AG08396 (cell line): Measurements from ENCODE around the gene ACSF3.
"Not testable (repeated sequence)": the region's sequence is repeated elsewhere in the genome, so short reads cannot be mapped to it uniquely, and the experiment has no call there.

Source experiments
- DNase-seq: peaks from one replicate; pipeline ENCODE4 v3.0.0; 2012; ENCODE audit warnings: low spot score, mixed read lengths

The ACSF3 gene

DNA sequence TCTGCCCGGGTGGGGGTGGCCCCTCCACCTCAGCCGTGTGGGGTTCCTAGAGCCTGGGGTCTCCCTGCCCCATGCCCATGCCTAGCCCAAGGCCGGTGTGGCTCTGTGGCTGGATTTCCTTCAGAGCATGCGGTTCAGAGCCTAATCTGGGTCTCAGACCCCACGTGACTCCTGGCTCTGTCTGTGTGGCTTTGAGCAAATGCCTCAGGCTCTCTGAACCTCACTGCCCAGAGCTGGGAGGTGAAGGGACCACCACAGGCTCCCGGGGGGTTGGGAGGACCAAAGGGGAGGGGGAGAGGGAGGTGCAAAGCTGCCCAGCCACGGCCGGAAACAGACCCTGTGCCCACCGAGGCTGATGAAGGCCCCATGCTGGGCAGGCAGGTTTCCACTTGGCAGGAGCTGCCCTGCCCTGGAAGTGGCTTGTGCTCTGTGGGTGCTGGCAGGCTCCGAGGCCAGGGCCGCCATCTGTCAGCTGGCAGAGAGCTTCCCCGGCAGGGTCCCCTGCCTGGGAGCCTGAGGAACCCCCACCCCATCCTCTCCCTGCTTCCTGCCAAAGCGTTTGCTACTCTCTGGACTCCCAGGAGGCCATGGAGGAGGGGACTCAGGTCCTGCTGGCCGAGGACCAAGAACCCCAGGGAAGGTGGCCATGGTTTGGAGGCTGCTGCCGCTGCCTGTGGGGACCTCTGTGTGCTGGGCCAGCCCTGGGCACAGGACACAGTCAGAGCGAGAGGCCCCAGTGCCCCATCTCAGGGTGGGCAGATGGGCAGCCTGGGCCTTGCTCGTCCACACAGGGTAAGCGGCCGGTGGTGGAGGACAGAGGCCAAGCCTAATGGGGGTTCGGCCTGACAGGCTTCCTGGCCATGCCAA is 81.9 kb downstream of the ACSF3 start:
- no peak for DNase-seq

DNA sequence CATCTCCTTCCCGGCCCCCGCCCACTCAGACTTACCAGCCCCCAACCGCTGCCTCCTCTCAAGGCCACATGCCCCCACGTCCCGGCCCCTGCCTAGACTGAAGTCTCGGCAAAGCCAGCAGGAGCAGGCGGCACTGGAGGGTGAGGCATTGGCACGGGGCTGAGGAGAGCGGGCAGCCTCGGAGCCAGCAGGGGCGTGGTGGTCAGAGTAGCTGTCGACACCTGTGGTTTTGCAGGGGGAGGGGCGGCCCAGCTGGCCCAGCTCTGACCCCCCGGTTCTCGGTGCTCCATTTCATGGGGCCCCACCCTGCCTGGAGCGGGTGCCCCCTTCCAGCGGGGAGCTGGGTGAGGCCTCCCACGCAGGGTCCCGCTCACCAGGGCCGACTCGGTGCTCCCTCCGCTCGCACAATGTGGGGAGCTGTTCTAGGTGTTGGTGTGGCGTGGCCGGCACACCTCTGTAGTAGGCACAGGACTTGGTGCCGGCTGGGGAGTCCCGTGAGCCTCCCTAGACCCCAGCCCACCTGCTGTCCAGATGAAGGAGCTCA is 82.6 kb downstream of the ACSF3 start:
- no peak for DNase-seq

GRCh38 chr16:89176717-89177116 is 83.1 kb downstream of the ACSF3 start:
- DNase-seq = no peak

- no peak for DNase-seq
These were observed 83.8 kb downstream of the ACSF3 start for GRCh38 chr16:89177501-89177900.

- DNase-seq = no peak
These were observed 84.9 kb downstream of the ACSF3 start for GRCh38 chr16:89178453-89179147.

DNA sequence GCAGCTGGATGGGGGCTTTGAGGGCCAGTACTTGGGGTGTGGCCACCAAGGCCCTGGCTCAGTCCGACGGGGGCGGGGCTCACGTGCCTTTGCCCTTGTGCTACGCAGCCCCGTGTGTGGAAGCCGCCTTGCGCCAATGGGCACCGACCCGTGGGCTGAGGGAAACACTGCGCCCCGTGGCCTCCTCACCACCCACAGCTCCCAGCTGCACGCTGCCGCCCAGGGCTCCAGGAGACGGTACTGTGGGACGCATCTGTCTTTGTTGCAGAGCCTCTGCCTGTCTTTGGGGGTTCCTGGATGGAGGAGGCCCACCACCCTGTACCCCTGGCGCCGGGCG is 85.5 kb downstream of the ACSF3 start:
- no peak for DNase-seq

DNA sequence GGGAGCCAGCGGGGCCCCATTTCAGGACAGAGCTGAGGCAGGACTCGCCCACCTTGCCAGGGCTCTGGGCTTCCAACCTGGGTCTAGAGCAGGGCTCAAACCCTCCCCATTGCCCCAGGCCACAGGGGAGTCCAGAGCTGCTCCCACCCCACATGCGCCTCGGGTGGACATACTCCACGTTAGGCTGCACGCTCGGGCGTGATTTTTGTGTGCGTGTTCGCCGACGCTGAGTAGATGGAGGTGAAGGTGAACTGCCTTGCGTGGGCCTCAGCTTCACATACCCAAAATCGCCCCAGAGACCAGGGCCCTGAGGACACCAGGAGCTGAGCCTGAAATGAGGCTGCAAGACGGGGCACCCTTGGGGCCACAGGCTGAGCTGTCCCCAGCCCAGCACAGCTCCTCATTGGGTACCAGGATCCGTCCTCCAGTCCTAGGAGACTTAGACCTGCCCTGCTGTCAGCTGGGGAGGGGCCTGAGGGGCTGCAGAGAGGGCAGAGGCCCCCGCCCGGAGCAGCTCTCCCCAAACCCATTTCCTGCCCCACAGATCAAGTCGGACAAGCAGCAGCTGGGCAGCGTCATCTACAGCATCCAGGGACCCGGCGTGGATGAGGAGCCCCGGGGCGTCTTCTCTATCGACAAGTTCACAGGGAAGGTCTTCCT is 86.1 kb downstream of the ACSF3 start:
- no peak for DNase-seq

- no peak for DNase-seq
These were observed 89.8 kb downstream of the ACSF3 start for GRCh38 chr16:89183463-89183862.

GRCh38 chr16:89183975-89184676 is 90.5 kb downstream of the ACSF3 start:
- no peak for DNase-seq

DNA sequence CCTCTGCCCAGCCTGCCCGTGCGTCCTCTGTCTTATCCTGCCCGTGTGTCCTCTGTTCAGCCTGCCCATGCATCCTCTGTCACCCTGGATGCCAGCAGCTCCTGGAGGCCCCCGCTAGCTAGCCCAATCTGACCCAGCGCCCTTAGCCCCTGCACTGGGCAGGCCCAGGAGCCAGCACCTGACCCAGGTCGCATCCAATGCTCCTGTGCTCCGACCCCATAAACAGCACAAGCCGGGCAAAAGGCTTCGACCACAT is 91.0 kb downstream of the ACSF3 start:
- DNase-seq = no peak

GRCh38 chr16:89184933-89185794 is 91.5 kb downstream of the ACSF3 start:
- no peak for DNase-seq

DNA sequence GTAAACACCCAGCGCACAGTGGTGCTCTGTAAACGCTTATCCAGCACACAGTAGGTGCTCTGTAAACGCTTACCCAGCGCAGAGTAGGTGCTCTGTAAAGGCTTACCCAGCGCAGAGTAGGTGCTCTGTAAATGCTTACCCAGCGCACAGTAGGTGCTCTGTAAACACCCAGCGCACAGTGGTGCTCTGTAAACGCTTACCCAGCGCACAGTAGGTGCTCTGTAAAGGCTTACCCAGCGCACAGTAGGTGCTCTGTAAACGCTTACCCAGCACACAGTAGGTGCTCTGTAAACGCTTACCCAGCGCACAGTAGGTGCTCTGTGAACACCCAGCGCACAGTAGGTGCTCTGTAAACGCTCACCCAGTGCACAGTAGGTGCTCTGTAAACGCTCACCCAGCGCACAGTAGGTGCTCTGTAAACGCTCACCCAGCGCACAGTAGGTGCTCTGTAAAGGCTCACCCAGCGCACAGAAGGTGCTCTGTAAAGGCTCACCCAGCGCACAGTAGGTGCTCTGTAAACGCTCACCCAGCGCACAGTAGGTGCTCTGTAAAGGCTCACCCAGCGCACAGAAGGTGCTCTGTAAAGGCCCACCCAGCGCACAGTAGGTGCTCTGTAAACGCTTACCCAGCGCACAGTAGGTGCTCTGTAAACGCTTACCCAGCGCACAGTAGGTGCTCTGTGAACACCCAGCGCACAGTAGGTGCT is 92.4 kb downstream of the ACSF3 start:
- not testable (repeated sequence) for DNase-seq

GRCh38 chr16:89186593-89187031 is 93.0 kb downstream of the ACSF3 start:
- DNase-seq = not testable (repeated sequence)

DNA sequence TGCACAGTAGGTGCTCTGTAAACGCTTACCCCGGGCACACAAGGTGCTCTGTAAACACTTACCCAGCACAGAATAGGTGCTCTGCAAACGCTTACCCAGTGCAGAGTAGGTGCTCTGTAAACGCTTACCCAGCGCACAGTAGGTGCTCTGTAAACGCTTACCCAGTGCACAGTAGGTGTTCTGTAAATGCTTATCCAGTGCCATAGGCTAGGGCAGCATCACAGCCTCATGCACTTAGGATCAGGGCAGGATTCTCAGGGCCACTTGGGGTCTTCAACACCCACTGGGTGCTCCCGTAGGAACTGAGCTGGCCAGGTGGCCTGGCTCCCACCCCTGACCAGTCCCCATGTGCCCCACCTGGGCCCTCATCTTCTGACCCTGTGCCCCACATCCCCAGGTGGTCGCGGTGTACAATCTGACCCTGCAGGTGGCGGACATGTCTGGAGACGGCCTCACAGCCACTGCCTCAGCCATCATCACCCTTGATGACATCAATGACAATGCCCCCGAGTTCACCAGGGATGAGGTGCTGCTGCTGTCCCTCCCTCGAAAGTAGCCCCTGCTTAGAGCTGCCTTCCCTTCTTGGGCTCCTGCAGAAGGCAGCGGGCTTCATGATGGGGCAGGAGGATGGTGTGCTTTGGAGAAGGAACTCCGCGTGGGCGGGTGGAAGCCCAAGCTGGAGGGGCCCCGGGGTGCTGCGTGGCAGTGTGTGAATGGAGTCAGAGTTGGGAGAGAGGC is 93.5 kb downstream of the ACSF3 start:
- no peak for DNase-seq

DNA sequence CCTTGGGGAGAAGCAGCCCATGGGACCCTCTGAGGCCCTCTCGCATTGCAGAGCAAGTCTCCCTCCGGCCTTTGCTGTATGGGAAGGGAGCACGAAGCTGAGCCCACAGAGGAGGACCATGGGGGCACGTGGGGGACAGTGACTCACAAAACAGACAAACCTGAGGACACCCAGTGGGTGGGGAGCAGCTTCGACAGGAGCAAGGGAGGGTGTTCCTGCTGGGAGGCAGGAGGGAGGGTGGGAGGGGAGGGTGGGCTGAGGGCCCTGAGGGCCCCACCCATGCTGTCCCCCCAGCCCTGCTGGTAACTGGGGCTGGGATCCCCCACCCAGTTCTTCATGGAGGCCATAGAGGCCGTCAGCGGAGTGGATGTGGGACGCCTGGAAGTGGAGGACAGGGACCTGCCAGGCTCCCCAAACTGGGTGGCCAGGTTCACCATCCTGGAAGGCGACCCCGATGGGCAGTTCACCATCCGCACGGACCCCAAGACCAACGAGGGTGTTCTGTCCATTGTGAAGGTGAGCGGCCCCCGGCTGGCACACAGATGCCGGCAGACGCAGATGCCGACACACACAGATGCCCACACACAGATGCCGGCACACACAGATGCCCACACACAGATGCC is 94.2 kb downstream of the ACSF3 start:
- DNase-seq = no peak

DNA sequence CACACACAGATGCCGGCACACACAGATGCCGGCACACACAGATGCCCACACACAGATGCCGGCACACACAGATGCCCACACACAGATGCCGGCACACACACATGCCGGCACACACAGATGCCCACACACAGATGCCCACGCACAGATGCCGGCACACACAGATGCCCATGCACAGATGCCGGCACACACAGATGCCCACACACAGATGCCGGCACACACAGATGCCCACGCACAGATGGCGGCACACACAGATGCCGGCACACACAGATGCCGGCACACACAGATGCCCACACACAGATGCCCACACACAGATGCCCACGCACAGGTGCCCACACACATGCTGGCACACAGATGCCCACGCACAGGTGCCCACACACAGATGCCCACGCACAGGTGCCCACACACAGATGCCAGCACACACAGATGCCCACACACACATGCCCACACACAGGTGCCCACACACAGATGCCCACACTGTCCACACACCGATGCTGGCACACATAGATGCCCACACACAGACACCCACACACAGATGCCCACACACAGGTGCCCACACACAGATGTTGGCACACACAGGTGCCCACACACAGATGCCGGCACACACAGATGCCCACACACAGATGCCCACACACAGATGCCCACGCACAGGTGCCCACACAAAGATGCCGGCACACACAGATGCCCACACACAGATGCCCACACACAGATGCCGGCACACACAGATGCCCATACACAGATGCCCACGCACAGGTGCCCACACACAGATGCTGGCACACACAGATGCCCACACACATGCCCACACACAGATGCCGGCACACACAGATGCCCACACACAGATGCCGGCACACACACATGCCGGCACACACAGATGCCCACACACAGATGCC is 95.1 kb downstream of the ACSF3 start:
- DNase-seq = not testable (repeated sequence)

GRCh38 chr16:89189358-89190025 is 95.8 kb downstream of the ACSF3 start:
- no peak for DNase-seq
